ENCODE results near the gene TMEM151B. TPM values are rescaled to one million over a fixed set of nuclear protein-coding genes. Genes with fewer than 3 reads are reported as not detected.

TMEM151B gene
- total RNA-seq, 1 donor from 2014 or later = not detected

Other genes starting within 250 kb of the TMEM151B start
- gene MRPL14, start 143.0 kb upstream of the TMEM151B start, total RNA-seq = 52.6 and 57.9 TPM in 2 replicates
- 10.5 and 21.7 TPM in 2 replicates for gene TMEM63B, start 142.9 kb upstream of the TMEM151B start, total RNA-seq
- gene CAPN11, start 111.6 kb upstream of the TMEM151B start, total RNA-seq = 0.76 and 1.9 TPM in 2 replicates
- 0.13 TPM in 1 of 2 replicates, not detected in the other for gene MYMX, start 53.5 kb upstream of the TMEM151B start, total RNA-seq
- 27.3 and 37.0 TPM in 2 replicates for gene SLC29A1, start 46.9 kb upstream of the TMEM151B start, total RNA-seq
- gene HSP90AB1, start 23.3 kb upstream of the TMEM151B start, total RNA-seq = 448 and 497 TPM in 2 replicates
- 38.0 and 54.6 TPM in 2 replicates for gene SLC35B2, start 12.9 kb upstream of the TMEM151B start, total RNA-seq
- gene NFKBIE, start 4.9 kb upstream of the TMEM151B start, total RNA-seq = 9.6 and 15.0 TPM in 2 replicates
- gene AARS2, start 42.9 kb downstream of the TMEM151B start, total RNA-seq = 10.7 and 12.6 TPM in 2 replicates
- not detected in 2 replicates for gene SPATS1, start 72.2 kb downstream of the TMEM151B start, total RNA-seq
- 14.0 and 15.4 TPM in 2 replicates for gene CDC5L, start 117.3 kb downstream of the TMEM151B start, total RNA-seq

Measured in dermis microvascular lymphatic vessel endothelial cell (primary cell).